Testis (tissue), 2 donors: Measurements from ENCODE around the gene TUFT1.

ENCODE experiments used
- CTCF ChIP-seq, 3 experiments: fragments of 450-650 bp in 2 of 3; fragments of 200-600 bp in 1 of 3; sonication (generic) in 1 of 3; IDR thresholded peaks; one replicate each; pipeline ENCODE4 v1.5.1; 2016 to 2019; ENCODE audit warnings: antibody characterized with exemption in 3 of 3, mild to moderate bottlenecking in 2 of 3, moderate library complexity in 1 of 3
- POLR2A ChIP-seq: fragments of 450-650 bp; IDR thresholded peaks from one replicate; pipeline ENCODE4 v1.6.1; 2017; ENCODE audit warnings: antibody characterized with exemption, mild to moderate bottlenecking, moderate library complexity

- TF ChIP-seq POLR2A (no peak), CTCF (IDR thresholded peaks at IDR 0.05) (no peak)
Observed at GRCh38 chr1:151620286-151620685, 80.2 kb downstream of the TUFT1 start.
